K562 (cell line): ENCODE measurements around the gene SMAD7. TPM values are rescaled to one million over a fixed set of nuclear protein-coding genes. Genes with fewer than 3 reads are reported as not detected.

Experiments used
- BRF1 ChIP-seq: IDR thresholded peaks from 3 replicates; pipeline ENCODE4 v1.6.1; 2011; ENCODE audit warnings: borderline replicate concordance, mild to moderate bottlenecking; ENCODE audit not compliant: insufficient read length; ENCODE audit errors: extremely low read depth
- CBX8 ChIP-seq: fragments of 200-600 bp; sonication (generic); IDR thresholded peaks from 2 replicates; pipeline ENCODE4 v1.6.1; 2012; ENCODE audit warnings: borderline replicate concordance, mixed run types, low read depth, mild to moderate bottlenecking, moderate library complexity, mixed read lengths, low read length, control low read depth, inconsistent platforms; ENCODE audit not compliant: poor library complexity, severe bottlenecking; ENCODE audit errors: extremely low read depth
- CREM ChIP-seq: IDR thresholded peaks from 2 replicates; pipeline ENCODE4 v1.6.1; 2014; ENCODE audit warnings: antibody characterized with exemption, low read depth
- FIP1L1 ChIP-seq: fragments of 200-400 bp; formaldehyde crosslinking; IDR thresholded peaks from 2 replicates; pipeline ENCODE4 v1.6.1; 2018; ENCODE audit warnings: mild to moderate bottlenecking, low read depth, low read length; ENCODE audit not compliant: poor library complexity, severe bottlenecking
- FOXJ3 ChIP-seq: sonication (generic); formaldehyde crosslinking; IDR thresholded peaks from 2 replicates; pipeline ENCODE4 v1.4.0; 2020; ENCODE audit warnings: mild to moderate bottlenecking, missing genetic modification reagents
- FOXK1 ChIP-seq: sonication (generic); formaldehyde crosslinking; IDR thresholded peaks from 2 replicates; pipeline ENCODE4 v1.8.0; 2022; ENCODE audit warnings: missing genetic modification reagents, mild to moderate bottlenecking, borderline replicate concordance
- HDAC1 ChIP-seq, 2 experiments: fragments of 450-650 bp; IDR thresholded peaks; 2 replicates each; pipeline ENCODE4 v1.6.1; 2016 to 2017; ENCODE audit warnings: inconsistent platforms in 1 of 2, mild to moderate bottlenecking in 1 of 2, moderate library complexity in 1 of 2
- HEY1 ChIP-seq: fragments of 250-450 bp; sonication (Bioruptor Pico); IDR thresholded peaks from 2 replicates; pipeline ENCODE4 v1.5.0; 2020; ENCODE audit warnings: mild to moderate bottlenecking, moderate library complexity, borderline replicate concordance
- HOXB6 ChIP-seq: fragments of 250-450 bp; sonication (Bioruptor Pico); IDR thresholded peaks from 2 replicates; pipeline ENCODE4 v1.5.1; 2022; ENCODE audit warnings: mild to moderate bottlenecking, borderline replicate concordance
- KDM1A ChIP-seq, 2 experiments: fragments of 450-650 bp; IDR thresholded peaks; 2 replicates each; pipeline ENCODE4 v1.6.1; 2016; ENCODE audit warnings: mild to moderate bottlenecking in 2 of 2
- RAD21 ChIP-seq, 2 experiments: fragments of 250-450 bp in 1 of 2; fragments of 450-650 bp in 1 of 2; sonication (Bioruptor Pico) in 1 of 2; formaldehyde crosslinking in 1 of 2; IDR thresholded peaks in 1 of 2; conservative IDR thresholded peaks in 1 of 2; 2 replicates each; pipeline versions ENCODE4 v1.4.0 to v1.8.0; 2020 to 2022; ENCODE audit warnings: mild to moderate bottlenecking in 2 of 2, moderate library complexity in 1 of 2
- TGIF2 ChIP-seq: sonication (generic); formaldehyde crosslinking; IDR thresholded peaks from 2 replicates; pipeline ENCODE4 v1.8.1; 2022; ENCODE audit warnings: mild to moderate bottlenecking, missing genetic modification reagents, moderate library complexity
- TRIM24 ChIP-seq, 2 experiments: fragments of 450-650 bp; IDR thresholded peaks; 2 replicates each; pipeline ENCODE4 v1.6.1; 2016
- ZBTB17 ChIP-seq: fragments of 450-650 bp; formaldehyde crosslinking; IDR thresholded peaks from 2 replicates; pipeline ENCODE4 v1.4.0; 2020; ENCODE audit warnings: mild to moderate bottlenecking
- ZC3H11A ChIP-seq: IDR thresholded peaks from 2 replicates; pipeline ENCODE4 v1.6.1; 2012; ENCODE audit warnings: low read depth, low read length, improper control_type of control experiment
- ZKSCAN3 ChIP-seq: fragments of 250-450 bp; sonication (Bioruptor Pico); IDR thresholded peaks from 2 replicates; pipeline ENCODE4 v1.4.0; 2020
- ZNF134 ChIP-seq: fragments of 250-450 bp; sonication (Bioruptor Pico); conservative IDR thresholded peaks from 2 replicates; pipeline ENCODE4 v1.4.0; 2020
- ZNF140 ChIP-seq: fragments of 250-450 bp; sonication (Bioruptor Pico); IDR thresholded peaks from 2 replicates; pipeline ENCODE4 v1.8.0; 2021; ENCODE audit warnings: moderate library complexity, mild to moderate bottlenecking, inconsistent platforms
- ZNF280A ChIP-seq: fragments of 450-650 bp; IDR thresholded peaks from 2 replicates; pipeline ENCODE4 v1.6.1; 2018; ENCODE audit warnings: mild to moderate bottlenecking, low read depth; ENCODE audit not compliant: partially characterized antibody
- ZNF324 ChIP-seq: fragments of 250-450 bp; sonication (Bioruptor Pico); IDR thresholded peaks from 2 replicates; pipeline ENCODE4 v1.4.0; 2020; ENCODE audit warnings: mild to moderate bottlenecking
- ZNF436 ChIP-seq: fragments of 250-450, 450-650 bp; sonication (Bioruptor Pico); formaldehyde crosslinking; IDR thresholded peaks from 2 replicates; pipeline ENCODE4 v1.7.0; 2020; ENCODE audit warnings: mild to moderate bottlenecking
- ZNF584 ChIP-seq: fragments of 200-800 bp; sonication (Bioruptor generic); IDR thresholded peaks from 2 replicates; pipeline ENCODE4 v1.6.1; 2016; ENCODE audit warnings: low read depth, mild to moderate bottlenecking, missing genetic modification characterization, missing compliant biosample characterization
- polyA plus RNA-seq, 8 experiments: library from polyadenylated mRNA; depleted of rRNA in 4 of 8; stranded (reverse) in 5 of 8; unstranded in 3 of 8; fragments of >200 nt; fragmentation: Nextera tagmentation in 2 of 8; fragmentation: Illumina TruSeq in 1 of 8; extraction: Ambion mirVana in 2 of 8; extraction: Trizol in 1 of 8; gene quantifications; 2 replicates each; pipeline versions ENCODE4 v1.2.1 to v1.2.3, GENCODE V29; 2011 to 2014; ENCODE audit warnings: inconsistent platforms in 1 of 8, missing spikeins in 1 of 8
- total RNA-seq, 7 experiments: library from RNA; depleted of rRNA in 6 of 7; stranded (reverse); fragments of >200 nt in 6 of 7; fragmentation: Illumina TruSeq in 2 of 7; extraction: Trizol in 2 of 7; gene quantifications; 2 replicates each; pipeline versions ENCODE4 v1.2.1 to v1.2.3, GENCODE V29; 2011 to 2021; ENCODE audit warnings: low replicate concordance in 1 of 7
- TF ChIP-seq, protein P1 (sequence below): fragments of 450-650 bp; IDR thresholded peaks from 2 replicates; pipeline ENCODE4 v1.6.1; 2018; ENCODE audit not compliant: partially characterized antibody

SMAD7 gene
- total and polyA plus RNA-seq, 9 of the 15 experiments (the other 6 are each of a cell fraction or from before 2014, with no cell fraction given): 0.13 to 3.0 (median 1.6) TPM

DNA sequence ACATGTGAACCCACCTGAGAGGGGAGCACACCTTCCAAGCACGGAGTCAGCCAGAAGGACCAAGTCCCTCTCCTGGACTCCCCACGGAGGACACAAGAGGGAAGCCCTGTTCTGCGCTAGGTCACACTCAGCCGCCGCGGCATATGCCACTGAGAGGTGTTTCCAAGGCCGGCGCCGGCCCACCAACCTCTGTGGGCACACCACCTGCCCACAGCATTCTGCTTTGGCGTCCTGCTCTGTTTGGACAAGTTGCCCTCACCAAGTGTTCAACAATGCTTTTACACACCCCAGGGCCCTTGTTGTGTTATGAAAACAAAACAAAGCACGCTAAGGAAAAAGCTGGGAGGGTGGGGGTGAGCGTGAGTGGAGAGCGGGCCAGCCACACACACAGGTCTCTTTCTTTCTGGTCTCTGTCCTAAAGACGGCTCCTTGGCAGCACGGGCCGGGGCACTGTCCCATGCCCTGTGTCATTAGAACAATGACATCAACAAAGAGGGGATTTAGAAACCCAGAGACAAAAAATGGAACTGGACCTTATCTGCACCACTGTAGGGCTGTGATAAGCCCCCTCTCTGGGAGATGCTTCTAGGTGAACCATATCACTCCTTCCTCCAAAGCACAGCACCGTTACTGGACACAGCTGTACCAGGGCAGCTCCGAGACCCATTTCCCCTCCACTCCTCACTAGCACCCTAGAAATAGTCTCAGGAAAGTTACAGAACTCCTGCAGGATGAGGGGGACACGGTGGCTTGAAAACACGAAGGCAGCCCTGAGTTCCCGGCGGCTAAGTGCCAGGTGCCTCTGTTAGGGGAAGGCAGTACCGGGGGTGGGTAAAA is 17.0 kb downstream of the SMAD7 start (continued):
- TF ChIP-seq ZNF140 (CRISPR knock-in tag) (no peak), ZBTB17 (CRISPR knock-in tag) (no peak), HOXB6 (CRISPR knock-in tag) (no peak), KDM1A (IDR thresholded peaks at IDR 0.05) (peak in 1 of 2 experiments; percentile 48; a peak in 2 of 4 replicates), TRIM24 (IDR thresholded peaks at IDR 0.05) (no peak), FIP1L1 (no peak), HDAC1 (IDR thresholded peaks at IDR 0.05) (no peak), FOXJ3 (CRISPR knock-in tag) (no peak), BRF1 (no peak), ZNF134 (no peak), ZKSCAN3 (CRISPR knock-in tag) (no peak), ZC3H11A (no peak), TGIF2 (CRISPR knock-in tag) (no peak), ZNF324 (CRISPR knock-in tag) (no peak), RAD21 (CRISPR knock-in tag; conservative IDR thresholded peaks at IDR 0.05 in 1 of 2, IDR thresholded peaks at IDR 0.05 in 1 of 2) (0 out of 4 replicates have a peak, but pooled peaks of 1 of the 2 experiments have one; percentile 15), HEY1 (CRISPR knock-in tag) (no peak), ZNF280A (no peak), FOXK1 (no peak), CREM (peak; percentile 36; the same call in 1 of the 2 replicates), ZNF584 (no peak), CBX8 (no peak), ZNF436 (CRISPR knock-in tag) (no peak)
- TF ChIP-seq, protein P1, sequence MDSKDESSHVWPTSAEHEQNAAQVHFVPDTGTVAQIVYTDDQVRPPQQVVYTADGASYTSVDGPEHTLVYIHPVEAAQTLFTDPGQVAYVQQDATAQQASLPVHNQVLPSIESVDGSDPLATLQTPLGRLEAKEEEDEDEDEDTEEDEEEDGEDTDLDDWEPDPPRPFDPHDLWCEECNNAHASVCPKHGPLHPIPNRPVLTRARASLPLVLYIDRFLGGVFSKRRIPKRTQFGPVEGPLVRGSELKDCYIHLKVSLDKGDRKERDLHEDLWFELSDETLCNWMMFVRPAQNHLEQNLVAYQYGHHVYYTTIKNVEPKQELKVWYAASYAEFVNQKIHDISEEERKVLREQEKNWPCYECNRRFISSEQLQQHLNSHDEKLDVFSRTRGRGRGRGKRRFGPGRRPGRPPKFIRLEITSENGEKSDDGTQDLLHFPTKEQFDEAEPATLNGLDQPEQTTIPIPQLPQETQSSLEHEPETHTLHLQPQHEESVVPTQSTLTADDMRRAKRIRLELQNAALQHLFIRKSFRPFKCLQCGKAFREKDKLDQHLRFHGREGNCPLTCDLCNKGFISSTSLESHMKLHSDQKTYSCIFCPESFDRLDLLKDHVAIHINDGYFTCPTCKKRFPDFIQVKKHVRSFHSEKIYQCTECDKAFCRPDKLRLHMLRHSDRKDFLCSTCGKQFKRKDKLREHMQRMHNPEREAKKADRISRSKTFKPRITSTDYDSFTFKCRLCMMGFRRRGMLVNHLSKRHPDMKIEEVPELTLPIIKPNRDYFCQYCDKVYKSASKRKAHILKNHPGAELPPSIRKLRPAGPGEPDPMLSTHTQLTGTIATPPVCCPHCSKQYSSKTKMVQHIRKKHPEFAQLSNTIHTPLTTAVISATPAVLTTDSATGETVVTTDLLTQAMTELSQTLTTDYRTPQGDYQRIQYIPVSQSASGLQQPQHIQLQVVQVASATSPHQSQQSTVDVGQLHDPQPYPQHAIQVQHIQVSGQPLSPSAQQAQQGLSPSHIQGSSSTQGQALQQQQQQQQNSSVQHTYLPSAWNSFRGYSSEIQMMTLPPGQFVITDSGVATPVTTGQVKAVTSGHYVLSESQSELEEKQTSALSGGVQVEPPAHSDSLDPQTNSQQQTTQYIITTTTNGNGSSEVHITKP: no peak
